Stimulated activated CD8-positive, alpha-beta memory T cell treated with anti-CD3 and anti-CD28 coated beads, Interleukin-7, amount 100 ng/mL, for 24 hours (primary cell): ENCODE results near the gene GALNS.

Source experiments
- DNase-seq: peaks from one replicate; pipeline ENCODE4 v3.0.0-alpha.2; 2020; ENCODE audit warnings: low read depth

Gene GALNS

DNA sequence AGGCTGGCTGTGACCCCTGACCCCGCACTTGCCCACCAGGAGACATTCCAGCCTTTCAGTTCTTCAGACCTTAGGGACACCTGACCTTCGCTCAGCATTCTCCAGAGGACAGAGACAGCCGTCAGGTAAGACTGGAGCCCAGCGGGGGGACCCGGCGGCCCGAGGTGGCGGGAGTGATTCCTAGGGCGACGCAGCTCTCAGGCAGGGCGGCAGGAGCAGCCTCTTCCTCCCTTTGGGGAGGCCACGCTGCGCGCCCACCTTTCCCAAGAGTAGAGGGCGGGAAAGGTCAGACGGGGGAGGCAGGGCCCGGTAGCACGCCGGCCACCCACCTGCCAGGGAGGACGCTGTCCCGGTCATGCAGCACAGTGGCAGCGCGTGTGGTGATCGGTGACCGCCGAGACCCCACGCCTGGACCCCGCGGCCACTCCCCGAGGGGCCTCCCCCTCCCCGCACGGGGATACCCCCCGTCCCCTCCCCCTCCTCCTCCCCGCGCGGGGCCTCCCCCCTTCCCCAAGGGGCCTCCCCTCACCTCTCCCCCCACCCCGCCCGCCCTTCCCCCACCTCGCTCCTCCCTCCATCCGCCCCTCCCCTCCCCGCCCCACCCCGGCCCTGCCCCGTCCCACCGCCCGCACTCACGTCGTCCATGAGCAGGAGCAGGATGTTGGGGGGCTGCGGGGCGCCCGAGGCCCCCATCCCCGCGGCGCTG lies 472 bp downstream of the GALNS start:
- DNase-seq: no peak

DNA sequence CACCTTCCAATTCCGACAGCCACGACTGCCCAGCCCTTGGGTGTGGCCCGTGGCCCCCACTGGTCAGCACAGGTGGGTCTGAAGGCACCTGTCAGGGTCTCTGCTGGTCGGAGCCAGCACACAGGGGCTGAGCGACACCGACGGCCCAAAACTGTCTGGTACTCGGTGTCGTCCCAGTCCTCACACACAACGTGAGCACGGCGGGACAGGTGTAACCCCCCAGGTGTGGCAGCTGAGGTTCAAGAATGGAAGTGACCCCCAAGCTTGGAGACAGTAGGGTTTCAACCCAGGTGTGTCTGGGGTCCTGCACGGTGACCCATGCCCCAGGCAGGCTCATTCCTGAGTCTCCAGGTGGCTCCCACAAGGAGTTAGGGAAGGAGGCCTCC lies 1.0 kb downstream of the GALNS start:
- no peak for DNase-seq

DNA sequence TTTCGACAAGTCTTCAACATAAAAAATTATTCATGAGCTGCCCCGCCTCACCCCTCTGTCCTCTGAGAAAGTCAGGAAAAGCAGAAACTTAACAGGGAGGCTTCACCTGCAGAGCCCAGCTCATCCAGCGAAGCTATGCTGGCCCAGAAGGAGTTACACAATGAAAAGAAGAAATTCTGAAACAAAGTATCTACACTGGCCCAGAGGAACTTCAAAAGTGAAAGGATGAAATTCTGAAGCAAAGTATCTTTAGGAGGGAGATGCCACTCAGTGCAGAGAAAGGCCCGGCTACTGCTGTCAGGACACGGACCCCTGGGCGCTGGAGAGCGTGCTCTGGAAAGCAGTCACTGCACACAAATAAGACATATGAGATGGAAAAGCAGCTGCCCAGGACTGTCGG lies 1.6 kb downstream of the GALNS start:
- DNase-seq: no peak

DNA sequence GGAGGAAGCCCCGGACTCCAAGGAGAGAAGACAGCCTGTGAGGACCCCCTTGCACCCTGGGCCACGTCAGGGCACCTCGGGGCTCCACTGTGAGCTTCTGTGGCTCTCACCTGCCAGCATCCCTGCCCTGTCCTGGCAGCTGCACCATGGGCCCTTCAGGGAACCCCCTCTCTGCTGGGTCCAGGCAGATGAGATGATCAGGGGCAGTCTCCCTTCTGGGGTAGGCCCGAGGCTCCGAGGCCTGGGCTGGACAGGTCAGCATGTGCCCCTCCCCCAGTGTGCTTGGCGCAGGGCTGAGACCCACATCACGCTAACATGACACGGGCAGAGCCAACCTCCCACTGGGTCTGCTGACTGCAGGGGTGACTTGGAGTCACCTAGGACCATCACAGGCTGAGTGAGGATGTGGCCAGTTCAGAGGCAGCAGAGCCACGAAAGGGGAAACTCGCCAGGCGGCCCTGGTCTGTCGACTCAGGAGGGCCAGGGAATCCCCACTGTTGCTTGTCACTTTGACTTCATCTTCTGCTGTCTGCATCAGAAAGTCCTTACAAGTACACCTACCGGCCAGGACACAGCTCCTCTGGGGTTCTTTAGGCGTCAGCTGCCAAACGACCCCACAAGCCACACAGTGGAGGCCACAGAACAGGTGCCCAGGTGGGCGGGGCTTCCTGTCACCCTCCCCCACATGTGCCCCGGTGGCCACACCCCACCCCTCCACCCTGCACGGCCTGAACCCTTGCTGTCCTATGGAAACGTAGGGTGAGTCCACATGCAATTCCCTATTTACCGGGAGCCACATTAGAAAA lies 2.2 kb downstream of the GALNS start:
- DNase-seq: no peak

DNA sequence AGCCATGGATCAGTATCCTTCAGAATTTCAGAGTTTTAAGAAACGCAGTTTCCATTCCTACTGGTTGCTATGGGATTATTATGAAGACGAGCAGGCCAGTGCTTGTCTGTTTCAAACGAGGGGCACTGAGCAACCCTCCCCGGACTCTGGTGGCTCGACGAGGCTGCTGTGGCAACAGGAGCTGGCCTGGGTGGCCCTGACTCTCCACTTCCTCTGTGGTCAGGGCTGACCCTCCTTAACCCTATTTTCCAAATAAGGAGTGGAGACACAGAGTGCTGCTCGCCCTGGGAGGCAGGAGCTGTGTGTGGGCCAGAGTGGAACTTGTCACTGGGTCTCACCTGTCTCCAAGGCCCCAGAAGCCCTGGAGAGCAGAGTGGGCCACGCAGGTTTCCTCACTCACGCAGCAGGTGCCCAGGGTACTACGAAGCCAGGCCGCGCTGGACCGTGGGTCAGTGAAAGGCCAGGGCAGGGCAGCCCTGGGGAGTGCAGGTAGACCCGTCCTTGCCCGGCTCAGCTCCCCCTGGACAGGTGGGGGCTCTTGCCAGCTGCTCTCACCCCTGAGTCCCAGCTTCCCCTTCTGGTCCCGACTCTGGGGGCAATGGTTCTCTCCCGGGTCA lies 3.3 kb downstream of the GALNS start:
- no peak for DNase-seq

DNA sequence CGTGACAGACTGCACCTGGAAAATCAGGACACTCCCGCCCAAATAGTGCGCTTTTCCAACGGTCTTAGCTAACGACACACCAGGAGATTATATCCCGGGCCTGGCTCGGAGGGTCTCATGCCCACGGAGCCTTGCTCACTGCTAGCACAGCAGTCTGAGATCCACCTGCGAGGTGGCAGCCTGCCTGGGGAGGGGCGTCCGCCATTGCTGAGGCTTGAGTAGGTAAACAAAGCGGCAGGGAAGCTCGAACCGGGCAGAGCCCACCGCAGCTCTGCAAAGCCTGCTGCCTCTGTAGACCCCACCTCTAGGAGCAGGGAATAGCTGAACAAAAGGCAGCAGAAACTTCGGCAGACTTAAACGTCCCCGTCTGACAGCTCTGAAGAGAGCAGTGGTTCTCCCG lies 5.1 kb downstream of the GALNS start:
- DNase-seq: no peak

DNA sequence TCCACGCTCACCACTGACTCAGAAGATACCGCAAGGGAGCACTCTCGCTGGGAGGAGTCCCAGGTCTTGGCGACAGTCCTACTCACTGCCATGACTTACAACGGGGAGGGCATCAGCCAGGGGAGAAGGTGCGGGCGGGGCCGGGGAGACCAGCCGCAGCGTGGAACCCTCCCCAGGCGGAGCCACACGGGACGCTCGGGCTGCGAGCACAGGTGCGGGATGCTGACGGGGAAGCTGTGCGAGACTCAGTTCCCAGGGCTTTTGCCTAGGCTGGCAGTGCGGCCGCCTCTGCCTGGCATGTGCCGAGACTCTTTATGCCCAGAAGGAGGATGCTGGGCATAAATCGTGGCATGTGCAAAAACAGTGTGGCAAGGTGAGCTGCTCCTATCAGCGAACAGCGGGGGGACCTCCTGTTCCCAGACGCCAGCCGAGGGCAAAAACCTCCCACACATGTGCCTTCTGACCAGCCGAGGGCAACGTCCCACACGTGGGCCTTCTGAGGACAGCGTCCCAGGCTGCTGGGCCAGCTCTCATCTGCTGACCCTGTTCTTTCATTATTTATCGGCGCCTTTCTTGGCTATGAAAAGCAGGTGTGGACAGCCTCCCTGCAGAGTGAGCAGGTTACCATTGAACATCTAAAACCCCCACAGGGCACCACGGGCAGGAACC lies 6.1 kb downstream of the GALNS start:
- no peak for DNase-seq

DNA sequence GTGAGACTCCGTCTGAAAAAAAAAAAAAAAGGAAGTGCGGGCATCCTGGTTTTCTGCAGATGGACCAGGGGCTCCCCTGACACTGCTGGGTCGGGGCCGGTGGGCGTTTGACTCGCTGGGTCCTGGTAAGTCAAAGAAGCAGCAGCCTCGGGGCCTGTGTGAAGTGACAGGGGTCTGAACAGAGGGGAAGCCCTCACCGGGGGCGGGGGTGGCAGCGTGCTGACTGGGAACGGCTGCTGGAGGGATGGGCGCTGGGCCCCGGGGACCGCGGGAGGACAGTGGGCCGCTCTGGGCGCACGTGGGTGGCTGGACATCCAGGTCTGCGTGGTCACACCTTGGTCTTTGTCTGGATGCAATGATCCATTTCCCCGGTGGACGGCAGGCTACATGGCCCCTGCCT lies 8.2 kb downstream of the GALNS start:
- no peak for DNase-seq

DNA sequence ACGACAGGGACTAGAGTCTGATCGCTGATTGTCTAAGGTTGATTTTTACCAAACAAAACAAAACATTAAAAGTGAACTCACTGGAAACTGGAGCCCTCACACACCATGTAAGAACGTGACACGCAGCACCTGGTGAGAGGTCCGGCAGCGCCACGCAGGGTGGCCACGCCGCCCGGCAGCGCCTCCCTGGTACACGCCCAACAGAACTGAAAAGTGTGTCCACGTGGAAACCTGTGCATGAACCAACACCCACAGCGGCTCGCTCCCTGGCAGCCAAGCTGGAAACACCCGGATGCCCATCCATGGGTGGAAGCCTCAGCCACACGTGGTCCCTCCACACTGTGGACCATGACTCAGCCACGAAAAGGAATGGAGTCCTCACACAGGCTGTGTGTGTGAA lies 9.1 kb downstream of the GALNS start:
- DNase-seq: no peak

DNA sequence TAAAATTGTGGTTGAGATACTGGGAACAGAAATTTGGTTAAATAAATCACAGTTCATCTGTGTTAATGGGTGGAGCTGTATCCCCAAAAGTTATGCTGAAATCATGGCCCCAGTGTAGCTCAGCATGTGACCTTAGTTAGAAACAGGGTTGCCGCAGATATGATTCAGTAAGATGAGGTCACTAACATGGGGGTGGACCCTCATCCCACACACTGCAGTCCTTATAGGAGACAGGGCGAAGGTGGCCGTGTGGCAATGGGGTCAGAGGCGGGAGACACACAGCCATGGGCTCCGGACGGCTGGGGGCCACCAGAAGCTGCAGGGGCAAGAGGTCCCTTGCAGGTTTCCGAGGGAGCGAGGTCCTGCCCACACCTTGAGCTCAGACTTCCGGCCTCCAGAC lies 10.7 kb downstream of the GALNS start:
- DNase-seq: no peak

DNA sequence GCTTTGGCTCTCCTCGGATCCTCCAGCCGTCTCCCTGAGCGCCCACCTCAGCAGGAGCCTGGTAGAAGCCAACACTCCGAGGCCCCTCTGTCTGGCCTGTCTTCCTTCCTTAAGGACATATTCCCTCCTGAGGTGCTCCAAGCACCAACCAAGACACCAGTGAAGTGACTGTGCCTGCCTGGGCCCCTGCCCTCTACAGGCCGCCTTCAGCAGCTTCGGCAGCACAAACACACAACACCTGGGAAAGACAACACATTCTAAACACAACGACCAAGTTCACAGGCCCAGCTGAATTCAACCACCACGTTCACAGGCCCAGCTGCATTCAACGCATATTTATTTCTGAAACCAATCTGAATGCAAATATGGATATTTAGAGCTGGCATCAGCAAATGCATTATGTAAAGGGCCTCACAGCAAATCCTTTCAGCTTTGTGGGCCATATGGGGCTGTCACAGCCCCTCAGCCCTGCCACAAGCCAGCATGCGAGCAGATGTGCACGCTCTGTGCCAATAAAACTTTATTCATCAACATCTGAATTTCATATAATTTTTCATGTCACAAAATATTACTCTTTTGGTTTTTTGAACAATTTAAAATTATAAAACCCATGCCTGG lies 12.2 kb downstream of the GALNS start:
- DNase-seq: no peak

DNA sequence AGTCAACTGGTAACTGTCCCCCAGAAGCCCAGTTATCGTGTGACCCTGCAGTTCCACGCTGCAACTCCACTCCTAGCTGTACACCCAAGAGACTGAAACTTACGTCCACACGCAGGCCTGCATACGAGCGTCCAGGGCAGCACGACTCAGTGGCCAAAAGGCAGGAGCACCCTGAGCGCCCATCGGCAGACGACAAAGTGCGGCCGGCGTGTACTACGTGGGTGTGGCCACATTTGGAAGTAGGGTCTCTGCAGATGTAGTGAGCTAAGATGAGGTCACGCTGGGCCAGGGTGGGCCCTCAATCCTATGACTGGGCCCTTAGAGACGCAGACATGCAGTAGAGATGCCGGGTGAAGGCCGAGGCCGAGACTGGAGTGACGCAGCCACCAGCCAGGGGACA lies 13.5 kb downstream of the GALNS start:
- DNase-seq: no peak

DNA sequence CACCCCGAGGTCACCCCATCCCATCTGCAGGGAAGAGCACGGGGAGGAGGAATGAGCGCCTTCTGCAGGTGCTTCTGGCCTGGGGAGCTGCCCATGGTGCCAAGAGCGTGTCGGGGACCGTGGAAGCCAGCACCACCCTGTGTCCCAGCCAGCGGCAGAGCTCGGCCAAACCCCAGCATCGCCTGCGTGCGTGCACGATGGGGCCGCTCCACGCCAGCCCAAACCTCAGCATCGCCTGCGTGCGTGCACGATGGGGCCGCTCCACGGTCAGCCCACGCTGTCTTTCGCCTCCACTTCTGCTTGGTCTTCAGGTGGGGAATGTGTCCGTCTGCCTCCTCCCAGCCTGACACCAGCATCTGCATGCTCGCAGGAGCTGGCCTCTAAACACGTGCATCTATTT lies 13.9 kb downstream of the GALNS start:
- no peak for DNase-seq

DNA sequence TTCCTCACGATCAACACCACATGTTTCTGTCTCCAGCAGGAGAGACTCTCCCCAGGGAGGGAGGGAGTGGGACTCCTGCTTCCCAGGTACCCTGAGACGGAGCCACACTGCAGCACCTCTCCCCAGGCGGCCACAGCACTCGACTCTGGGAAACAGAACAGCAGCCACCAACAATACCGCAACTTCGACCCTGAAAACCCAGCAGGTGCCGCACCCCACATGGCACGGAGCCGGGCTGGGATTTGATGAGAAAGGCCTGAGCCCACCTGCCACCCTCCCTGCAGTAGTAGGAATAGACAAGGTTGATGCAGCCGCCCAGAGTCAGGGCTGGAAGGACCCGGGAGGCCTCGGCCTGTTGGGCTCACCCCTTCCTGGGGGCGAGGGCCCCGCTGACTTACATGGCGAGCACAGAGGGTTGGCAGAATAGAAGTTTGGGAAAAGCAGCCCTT lies 14.4 kb downstream of the GALNS start:
- DNase-seq: no peak

DNA sequence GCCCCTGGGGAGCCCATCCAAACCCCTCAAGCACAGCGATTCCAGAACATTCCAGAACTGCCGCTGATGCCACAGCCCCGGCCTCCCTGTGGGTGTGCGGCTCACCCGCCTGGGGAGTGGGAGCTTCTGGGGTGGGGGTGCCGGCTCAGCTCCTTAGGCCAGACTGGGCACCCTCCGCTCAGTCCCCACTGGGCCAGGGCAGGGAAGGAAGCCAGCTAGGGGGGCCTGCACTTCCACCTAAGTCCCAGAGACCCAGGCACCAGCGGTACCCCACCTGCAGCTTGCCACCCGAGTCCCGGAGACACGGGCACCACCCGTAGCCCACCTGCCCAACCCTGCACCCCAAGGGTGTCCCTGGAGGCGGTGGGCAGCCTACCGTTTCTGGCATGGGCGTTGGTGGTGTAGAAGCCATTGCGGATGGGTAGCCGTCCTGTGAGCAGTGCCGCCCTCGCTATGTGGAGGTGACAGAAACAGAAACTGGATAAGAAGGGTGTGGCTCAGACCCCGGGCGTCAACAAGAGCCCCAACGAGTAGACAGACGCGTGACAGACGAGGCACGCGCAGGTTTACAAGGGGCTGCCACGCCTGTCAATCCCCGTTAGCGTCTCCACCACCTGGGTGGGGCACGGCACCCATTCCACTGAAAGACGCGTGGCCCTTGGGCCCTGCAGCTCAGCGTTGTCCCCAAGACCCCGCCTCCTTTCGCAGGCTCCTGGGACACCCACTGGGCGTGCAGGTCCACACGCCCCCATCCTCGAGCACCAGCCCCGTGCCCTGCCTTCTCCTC lies 15.0 kb downstream of the GALNS start:
- DNase-seq: no peak

DNA sequence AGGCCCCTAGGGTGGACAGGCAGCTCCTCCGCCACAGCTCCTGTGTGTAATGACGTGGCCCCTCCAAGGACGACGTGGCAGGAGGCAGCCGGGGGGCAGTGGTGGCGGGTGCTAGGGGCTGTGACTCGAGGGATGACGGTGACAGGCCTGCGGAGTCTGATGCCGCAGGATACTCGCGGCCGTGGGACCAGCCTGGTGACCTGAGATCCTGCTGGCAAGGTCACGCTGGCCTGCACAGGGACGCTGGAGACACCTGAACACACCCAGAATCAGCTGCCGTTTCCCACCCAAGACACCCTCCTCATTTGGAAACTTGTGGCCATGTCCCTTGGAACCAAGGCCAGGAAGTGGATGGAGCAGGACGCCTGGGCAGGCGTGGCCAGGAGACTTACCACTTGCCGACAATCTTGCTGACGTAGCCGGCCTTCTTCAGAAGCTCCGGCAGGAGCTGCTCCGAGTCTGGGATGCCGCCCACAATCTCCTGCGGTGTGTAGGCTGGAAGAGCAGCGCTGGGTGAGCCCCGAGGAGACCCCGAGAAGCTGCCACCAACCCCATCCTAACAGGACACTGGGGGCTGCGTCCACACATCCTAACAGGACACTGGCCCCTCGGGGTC lies 16.0 kb downstream of the GALNS start:
- DNase-seq: no peak

DNA sequence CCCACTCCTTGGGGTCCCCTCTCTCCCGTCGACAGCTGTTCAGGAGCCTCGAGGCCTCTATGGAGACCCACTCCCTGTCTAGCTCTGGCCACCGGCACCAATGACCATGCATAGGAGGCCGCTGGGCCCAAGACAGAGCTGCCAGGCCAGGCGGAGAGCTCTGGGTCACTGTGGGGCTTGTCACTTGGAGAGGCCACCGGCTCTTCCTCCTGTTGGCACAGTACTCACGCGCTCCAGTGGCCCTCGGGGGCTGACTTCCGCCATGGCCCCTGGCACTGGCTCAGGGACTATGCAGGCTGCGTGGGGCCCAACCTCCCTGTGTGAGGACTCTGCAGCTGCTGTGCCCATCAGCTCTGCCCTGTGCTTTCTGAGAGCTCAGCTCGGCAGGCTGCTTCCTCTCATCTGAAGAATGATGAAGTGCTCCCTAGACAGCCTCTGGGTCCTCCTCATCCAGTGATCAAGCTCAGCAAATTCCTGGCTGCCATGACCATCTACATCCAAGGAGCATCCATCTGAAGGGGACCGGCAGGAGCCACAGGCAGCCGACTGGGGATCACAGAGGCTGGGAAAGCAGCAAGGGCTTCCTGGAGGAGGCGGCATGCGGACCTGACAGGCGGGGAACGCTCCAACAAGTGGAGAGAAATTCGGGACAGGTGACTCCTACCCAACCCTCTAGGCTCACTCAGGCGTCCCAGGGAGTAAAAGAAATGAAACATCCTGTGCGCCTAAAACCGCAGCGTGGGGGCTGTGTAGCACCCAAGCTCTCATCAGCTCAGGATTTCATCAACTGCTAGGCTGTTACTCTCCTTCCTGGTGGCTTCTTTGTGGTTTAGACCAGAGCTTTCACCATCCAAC lies 16.8 kb downstream of the GALNS start:
- DNase-seq: no peak

DNA sequence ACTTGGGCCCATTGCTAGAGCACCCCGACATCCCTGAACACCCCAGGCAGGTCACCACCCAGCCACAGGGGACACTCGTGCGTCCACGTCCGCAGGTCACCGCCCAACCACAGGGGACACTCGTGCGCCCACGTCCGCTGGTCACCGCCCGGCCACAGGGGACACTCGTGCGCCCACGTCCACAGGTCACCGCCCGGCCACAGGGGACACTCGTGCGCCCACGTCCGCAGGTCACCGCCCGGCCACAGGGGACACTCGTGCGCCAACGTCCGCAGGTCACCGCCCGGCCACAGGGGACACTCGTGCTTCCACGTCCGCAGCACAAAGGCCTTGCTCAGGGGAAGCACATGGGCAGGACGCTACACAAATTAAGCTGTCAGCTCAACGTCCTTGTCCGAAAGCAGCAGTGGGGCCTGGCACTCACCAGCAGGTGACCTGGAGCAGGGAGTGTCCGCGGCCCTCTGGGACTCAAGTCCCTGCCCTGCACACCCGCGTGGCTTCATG lies 17.7 kb downstream of the GALNS start:
- DNase-seq: no peak

DNA sequence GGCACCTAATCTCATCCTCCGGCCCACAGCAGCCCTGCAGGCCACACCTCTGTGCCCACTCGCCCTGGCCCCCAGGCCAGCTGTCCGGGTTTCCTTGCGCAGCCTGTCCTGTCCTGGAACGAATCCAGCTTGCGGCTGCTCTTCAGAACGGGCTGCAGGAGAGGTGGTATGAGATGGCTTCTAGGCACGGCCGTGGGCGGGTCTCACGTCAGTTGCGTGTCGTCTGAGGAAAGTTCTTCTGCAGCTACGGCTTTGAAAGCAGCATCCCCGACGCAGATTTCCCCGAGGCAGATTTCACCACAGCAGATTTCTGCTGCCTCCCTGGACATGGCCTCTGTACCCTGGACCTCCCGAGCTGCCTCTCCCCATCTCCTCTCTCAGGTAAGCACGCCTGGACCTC lies 18.2 kb downstream of the GALNS start:
- no peak for DNase-seq

DNA sequence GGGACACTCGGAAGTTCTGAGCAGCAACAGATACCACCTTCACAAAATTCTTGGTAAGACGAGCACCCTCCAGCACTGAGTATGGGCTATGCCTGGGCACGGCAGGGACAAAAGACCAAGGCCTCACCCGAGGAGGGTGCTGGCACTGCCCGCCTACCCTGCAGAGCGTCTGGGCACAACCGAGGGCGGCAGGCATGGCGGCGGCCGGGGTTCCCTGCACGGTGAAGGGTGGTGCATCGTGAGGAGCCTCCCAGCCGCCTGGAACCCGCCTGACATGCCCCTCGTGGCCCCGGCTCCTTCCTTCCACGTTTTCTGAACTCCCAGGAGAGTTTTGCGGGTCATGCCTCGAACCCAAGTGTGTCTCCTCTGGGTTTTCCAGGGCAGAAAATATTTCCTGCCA lies 18.9 kb downstream of the GALNS start:
- DNase-seq: no peak
